ENCODE results near the gene PCCA. TPM values are rescaled to one million over a fixed set of nuclear protein-coding genes. Genes with fewer than 3 reads are reported as not detected.

The PCCA gene
- total RNA-seq, 4 donors from 2014 or later = 40.1 to 82.8 (median 61.1) TPM

- no peak for TF ChIP-seq CTCF (IDR thresholded peaks at IDR 0.05; ENCODE audit: low read depth)
Observed at GRCh38 chr13:100229603-100230002, 140.7 kb downstream of the PCCA start.

DNA sequence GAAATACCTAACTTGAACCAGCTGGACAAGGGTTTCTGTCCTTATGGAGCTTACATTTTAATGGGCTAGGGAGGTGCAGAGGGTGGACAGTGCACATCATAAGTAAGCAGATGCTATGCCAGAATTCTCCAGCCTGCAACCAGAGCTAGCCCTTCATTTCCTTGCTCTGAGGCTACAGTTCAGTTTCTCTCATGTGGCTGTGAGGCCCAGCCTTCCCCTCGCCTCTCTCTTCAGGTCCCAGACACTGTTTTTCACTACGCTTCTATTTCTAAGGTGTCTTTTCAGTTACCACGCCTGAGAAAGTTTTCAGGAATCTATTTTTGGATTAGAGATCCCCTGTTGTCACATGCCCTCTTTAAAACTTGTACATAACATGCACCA is 141.9 kb downstream of the PCCA start:
- TF ChIP-seq CTCF (IDR thresholded peaks at IDR 0.05; ENCODE audit: low read depth) = no peak

DNA sequence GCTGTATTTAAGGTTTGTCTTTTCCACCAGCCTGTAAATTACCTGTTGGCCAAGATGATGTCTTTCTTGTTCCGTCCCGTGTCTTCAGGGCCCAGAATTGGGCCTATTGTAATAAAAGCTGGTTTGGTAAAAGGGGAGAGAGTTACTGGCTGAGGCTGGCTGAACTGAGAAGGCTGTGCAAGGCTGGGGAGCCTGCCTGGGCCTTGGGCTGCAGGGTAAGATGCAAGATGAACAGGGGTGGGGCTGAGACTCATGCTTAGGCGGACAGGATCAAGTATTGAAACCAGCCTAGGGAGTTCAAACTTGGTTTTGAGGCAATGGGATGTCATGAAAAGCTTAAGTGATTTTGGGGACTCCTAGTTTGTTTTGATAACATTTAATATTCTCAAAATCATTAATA is 142.3 kb downstream of the PCCA start:
- no peak for TF ChIP-seq CTCF (IDR thresholded peaks at IDR 0.05; ENCODE audit: low read depth)

GRCh38 chr13:100234006-100234405 is 145.1 kb downstream of the PCCA start:
- TF ChIP-seq CTCF (IDR thresholded peaks at IDR 0.05; ENCODE audit: low read depth) = no peak

GRCh38 chr13:100234524-100235136 is 145.7 kb downstream of the PCCA start:
- TF ChIP-seq CTCF (IDR thresholded peaks at IDR 0.05; ENCODE audit: low read depth) = no peak

- TF ChIP-seq CTCF (IDR thresholded peaks at IDR 0.05; ENCODE audit: low read depth) = no peak
Observed at GRCh38 chr13:100235311-100235901, 146.5 kb downstream of the PCCA start.

DNA sequence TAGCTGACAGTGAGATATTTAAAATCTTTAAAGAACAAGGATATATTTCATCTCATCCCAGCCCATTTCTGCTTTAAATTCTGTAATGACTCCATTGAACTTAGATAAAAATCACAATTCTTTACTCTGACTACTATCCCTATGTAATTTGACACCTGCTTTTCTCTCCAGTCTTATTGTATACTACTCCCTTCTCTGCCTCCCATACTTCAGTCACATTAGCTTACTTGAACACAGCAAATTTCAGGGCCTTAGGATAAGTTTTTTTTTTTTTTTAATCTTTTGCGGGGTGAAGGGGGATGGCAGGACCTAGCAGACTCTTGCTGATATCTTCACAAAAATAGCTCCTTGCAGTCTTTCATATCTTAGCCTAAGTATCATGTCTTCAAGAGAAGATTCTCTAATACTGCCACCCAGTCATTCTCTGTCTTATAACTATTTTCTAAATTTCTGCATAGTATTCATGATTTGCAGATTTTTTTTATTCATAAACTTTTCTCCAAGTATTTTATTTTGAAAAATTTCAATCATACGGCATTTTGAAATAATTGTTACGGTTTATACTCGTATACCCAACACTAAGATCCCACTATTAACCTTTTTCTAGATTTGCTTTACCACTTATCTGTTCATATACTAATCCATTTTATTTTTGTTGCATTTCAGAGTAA is 151.4 kb downstream of the PCCA start:
- no peak for TF ChIP-seq CTCF (IDR thresholded peaks at IDR 0.05; ENCODE audit: low read depth)

All from subcutaneous adipose tissue (tissue), 4 donors.